GM19455 (cell line): ENCODE data around the gene CLEC11A.

Experiments
- ATAC-seq: cut with Tn5 transposase; IDR thresholded peaks from one replicate; pipeline ENCODE4 v1.9.1; 2021; ENCODE audit not compliant: unreplicated experiment

Gene CLEC11A

GRCh38 chr19:50723069-50723468 is at the start of gene CLEC11A:
Gene CLEC11A (plus strand): TSS chr19:50723364. CDS start chr19:50723526, 162 bp downstream.
- no peak for ATAC-seq

- no peak for ATAC-seq
Measured at GRCh38 chr19:50676625-50677197, 46.5 kb upstream of the CLEC11A start.

GRCh38 chr19:50677636-50678035 is 45.5 kb upstream of the CLEC11A start:
- ATAC-seq, result no peak

- no peak for ATAC-seq
Measured at GRCh38 chr19:50678323-50678722, 44.8 kb upstream of the CLEC11A start.

GRCh38 chr19:50679177-50680125 is 43.7 kb upstream of the CLEC11A start:
- no peak for ATAC-seq

- ATAC-seq, result no peak
Measured at GRCh38 chr19:50686310-50687032, 36.7 kb upstream of the CLEC11A start.

GRCh38 chr19:50688766-50689165 is 34.4 kb upstream of the CLEC11A start:
- no peak for ATAC-seq

- ATAC-seq, result no peak
Measured at GRCh38 chr19:50690439-50690838, 32.7 kb upstream of the CLEC11A start.

GRCh38 chr19:50693064-50693975 is 29.8 kb upstream of the CLEC11A start:
- ATAC-seq, result no peak

GRCh38 chr19:50694815-50695145 is 28.4 kb upstream of the CLEC11A start:
- ATAC-seq, result no peak

GRCh38 chr19:50695251-50696093 is 27.7 kb upstream of the CLEC11A start:
- ATAC-seq, result no peak

- no peak for ATAC-seq
Measured at GRCh38 chr19:50696094-50696483, 27.1 kb upstream of the CLEC11A start.

- ATAC-seq, result no peak
Measured at GRCh38 chr19:50697414-50698124, 25.6 kb upstream of the CLEC11A start.

- ATAC-seq, result no peak
Measured at GRCh38 chr19:50701367-50701985, 21.7 kb upstream of the CLEC11A start.

GRCh38 chr19:50702158-50702870 is 20.9 kb upstream of the CLEC11A start:
- ATAC-seq, result no peak

- no peak for ATAC-seq
Measured at GRCh38 chr19:50702871-50703829, 20.0 kb upstream of the CLEC11A start.
